Embryonic facial prominence (tissue), 1 donor: Measurements from ENCODE around the gene ACSF3.
A peak's percentile ranks its signal among the peaks of the same experiment; 100 is the strongest.
"Not testable (repeated sequence)": the region's sequence is repeated elsewhere in the genome, so short reads cannot be mapped to it uniquely, and the experiment has no call there.

Experiments used
- DNase-seq: peaks from one replicate; pipeline ENCODE4 v3.0.0-alpha.2; 2016; ENCODE audit errors: extremely low spot score

The ACSF3 gene

GRCh38 chr16:89161763-89162713 is 68.4 kb downstream of the ACSF3 start:
- no peak for DNase-seq

DNA sequence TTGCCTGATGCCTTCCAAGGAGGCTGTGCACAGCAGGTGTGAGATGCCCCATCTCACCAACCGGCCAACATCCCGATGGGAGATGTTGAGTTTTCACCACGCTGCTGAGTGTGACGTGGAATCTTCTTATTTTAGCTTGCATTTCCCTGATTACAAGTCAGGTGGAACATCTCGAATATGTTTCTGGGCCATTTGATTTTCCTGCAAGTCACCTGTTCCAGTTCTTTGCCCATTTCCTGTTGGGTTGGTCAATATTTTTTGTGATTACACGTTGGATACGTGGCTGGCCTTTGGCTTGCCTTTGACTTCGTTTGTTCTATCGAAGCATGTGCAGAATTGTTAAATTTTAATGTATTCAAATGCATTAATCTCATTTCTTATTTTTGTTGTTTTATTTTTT is 69.6 kb downstream of the ACSF3 start:
- DNase-seq, result no peak

- DNase-seq, result no peak
These were observed 70.8 kb downstream of the ACSF3 start for GRCh38 chr16:89164436-89164835.

GRCh38 chr16:89164847-89165680 is 71.4 kb downstream of the ACSF3 start:
- DNase-seq, result no peak

DNA sequence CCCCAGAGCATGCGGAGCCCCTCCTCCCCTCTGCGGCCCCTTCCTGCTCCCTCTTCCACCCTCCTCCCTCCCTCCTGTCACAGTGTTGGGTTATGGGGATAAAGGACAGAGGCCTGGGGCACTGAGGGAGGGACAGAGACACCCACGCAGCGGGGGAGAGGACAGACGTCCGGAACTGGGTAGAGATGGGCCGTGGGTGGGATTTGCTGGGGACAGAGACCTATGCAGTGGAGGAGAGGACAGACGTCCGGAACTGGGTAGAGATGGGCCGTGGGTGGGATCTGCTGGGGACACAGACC is 72.0 kb downstream of the ACSF3 start:
- DNase-seq, result not testable (repeated sequence)

GRCh38 chr16:89166696-89167424 is 73.2 kb downstream of the ACSF3 start:
- DNase-seq, result no peak

- no peak for DNase-seq
These were observed 73.8 kb downstream of the ACSF3 start for GRCh38 chr16:89167425-89167941.

- DNase-seq, result no peak
These were observed 74.9 kb downstream of the ACSF3 start for GRCh38 chr16:89168381-89169189.

- DNase-seq, result no peak
These were observed 76.1 kb downstream of the ACSF3 start for GRCh38 chr16:89169778-89170177.

GRCh38 chr16:89170346-89171215 is 76.9 kb downstream of the ACSF3 start:
- DNase-seq, result no peak

DNA sequence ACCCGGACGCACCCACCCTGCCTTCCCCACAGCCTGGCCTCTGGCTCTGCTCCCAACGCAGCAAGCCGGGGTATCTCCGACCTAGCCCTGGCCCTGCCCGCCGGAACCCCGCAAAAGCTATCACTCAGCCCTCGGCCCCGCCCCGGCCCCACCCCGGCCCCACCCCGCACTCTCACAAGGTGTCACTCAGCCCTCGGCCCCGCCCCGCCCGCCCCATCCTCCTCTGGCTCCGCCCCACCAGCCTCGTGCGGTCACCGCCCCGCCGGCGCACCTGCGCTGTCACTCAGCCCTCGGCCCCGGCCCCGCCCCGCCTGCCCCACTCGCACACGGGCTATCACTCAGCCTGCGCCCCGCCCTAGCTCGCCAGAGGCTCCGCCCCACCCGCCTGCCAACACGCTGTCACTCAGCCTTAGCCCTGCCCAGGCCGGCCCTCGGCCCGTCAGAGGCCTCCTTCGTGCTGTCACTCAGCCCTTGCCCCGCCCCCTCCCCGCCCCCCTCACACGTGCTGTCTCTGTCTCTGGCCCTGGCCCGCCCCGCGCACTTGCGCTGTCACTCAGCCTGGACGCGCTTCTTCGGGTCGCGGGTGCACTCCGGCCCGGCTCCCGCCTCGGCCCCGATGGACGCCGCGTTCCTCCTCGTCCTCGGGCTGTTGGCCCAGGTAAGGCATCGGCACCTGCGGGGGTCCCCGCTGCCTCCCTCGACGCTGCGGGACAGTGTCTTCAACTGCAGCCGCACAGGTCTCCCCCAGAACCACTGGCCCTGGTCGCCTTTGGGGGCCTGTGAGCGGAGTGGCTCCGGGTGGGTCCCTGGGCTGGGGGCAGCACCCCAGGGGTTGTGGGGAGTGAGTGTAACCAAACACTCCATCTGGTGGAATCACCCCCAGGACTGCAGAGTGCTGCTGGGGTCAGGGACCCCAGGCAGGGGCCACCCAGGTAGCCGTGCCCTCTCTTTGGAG is 77.8 kb downstream of the ACSF3 start, which contains the start of gene CDH15:
Gene CDH15 (plus strand): TSS at position 533 of the 955 bp plus-strand sequence. CDS start 84 bp downstream, at position 617.
- peak; percentile 66 for DNase-seq

DNA sequence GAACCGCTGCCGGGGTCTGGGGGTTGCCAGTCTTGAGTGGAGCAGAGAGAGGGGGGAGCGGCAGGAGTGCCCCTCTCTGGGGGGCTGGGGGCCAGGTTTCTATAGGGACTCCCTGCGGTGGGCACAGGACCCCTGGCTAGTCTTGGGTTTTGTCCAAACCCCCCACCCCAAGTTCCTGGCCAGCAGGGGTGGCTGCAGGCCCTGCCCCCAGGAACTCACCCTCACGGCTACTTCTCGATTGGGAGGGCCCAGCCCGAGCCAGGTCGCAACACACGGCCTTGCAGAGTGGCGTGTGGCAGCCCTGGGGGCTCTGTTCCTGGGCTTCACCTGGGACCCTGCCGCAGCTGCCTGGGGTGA is 78.5 kb downstream of the ACSF3 start:
- no peak for DNase-seq

DNA sequence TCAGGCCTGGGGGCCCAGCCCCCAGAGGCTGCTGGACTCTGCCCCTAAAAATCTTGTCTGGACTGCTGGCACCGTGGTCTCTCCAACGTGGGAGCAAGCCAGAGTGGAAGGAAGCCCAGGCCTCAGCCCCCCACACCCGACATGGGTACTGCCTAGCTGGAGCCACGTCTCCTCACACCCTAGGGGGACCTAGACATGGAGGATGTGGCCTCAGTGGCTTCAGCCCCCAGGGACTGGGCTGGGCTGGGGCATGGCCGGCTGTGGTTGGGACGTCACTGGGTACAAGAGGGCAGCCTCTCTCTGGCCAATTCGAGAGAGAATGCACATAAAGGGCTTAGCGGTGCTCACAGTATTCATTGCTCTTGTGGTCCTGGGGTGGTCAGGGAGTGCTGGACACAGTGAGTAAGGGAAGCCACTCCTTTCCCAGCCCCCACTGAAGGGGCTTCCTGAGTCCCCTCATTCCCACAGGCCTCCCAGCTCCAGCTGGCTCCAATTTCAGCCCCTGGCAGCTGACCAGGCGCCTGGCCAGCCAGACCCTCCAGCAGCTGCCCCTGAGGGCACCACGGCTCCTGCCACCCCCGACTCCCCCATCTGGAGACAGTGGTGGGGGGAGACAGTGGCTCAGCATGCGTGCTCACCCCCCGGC is 79.0 kb downstream of the ACSF3 start:
- no peak for DNase-seq

DNA sequence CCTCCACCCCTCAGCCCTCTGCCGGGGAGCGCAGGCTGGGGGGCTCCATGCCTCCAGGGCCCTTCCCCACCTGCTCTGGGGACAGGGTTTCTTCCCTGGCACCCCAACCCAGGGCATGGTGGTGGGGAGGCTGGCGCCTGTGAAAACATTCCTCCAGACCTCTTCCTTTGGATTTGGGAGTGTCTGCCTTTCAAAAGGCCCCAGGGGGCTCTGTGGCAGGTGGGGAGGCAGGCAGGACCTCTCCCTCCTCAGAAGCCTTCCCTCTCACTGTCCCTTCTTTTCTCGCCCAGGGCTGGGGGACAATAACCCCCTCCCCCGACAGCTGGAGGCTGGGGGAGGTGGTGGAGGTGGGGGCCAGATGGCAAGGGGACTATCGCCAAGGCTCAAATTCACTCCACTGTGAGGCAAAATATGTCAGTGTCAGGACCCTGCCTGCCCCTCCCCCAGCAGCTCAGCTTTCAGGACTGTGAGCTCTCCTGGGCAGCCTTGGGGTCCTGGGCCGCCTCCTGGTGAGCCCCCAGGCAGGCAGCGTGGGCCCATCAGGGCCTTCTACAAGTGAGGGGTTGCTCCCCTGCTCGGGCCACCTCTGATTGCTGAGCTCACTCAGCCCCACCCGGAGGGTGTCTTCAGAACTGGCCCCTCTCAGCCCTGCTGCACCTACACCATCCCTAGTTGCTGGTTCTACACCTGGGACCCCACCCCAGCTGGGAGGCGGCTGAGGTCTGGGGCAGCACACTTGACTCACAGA is 79.7 kb downstream of the ACSF3 start:
- DNase-seq, result no peak

- no peak for DNase-seq
These were observed 80.6 kb downstream of the ACSF3 start for GRCh38 chr16:89174055-89174827.

DNA sequence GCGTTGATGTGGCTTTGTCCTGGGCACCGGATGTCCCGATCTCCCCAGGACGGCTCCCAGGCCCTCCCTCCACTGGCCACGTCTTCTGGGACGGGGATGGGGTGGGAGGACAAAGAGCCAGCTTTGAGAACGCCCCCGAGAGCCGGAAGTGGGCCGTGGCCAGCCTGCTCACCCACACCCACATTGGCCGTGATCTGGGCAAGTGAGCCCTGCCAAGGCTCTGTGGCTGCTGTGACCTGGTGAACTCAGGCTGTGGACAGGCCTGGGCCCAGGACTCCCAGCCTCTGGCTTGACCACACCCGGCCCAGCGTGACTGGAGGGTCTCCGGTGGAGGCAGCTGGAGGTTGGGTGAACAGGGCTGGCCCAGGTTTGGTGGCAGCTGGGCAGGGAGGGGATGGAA is 81.2 kb downstream of the ACSF3 start:
- no peak for DNase-seq
